BLaER1 (cell line): ENCODE results near the gene EP400.

ENCODE experiments used
- H3K27ac ChIP-seq: shearing (Covaris generic); formaldehyde crosslinking; 2 replicates; pipeline ENCODE4 v1.8.1; 2022
- H3K27me3 ChIP-seq: shearing (Covaris generic); formaldehyde crosslinking; 2 replicates; pipeline ENCODE4 v1.8.1; 2022
- H3K36me3 ChIP-seq: shearing (Covaris generic); formaldehyde crosslinking; 2 replicates; pipeline ENCODE4 v1.8.1; 2022
- H3K4me1 ChIP-seq: shearing (Covaris generic); formaldehyde crosslinking; 2 replicates; pipeline ENCODE4 v1.8.1; 2022
- H3K4me2 ChIP-seq: shearing (Covaris generic); formaldehyde crosslinking; 2 replicates; pipeline ENCODE4 v1.8.1; 2022
- H3K4me3 ChIP-seq: shearing (Covaris generic); formaldehyde crosslinking; 2 replicates; pipeline ENCODE4 v1.8.1; 2022
- H3K9ac ChIP-seq: shearing (Covaris generic); formaldehyde crosslinking; 2 replicates; pipeline ENCODE4 v1.8.1; 2022
- H3K9me3 ChIP-seq: shearing (Covaris generic); formaldehyde crosslinking; 2 replicates; pipeline ENCODE4 v1.8.1; 2022
- H4K20me1 ChIP-seq: shearing (Covaris generic); formaldehyde crosslinking; 2 replicates; pipeline ENCODE4 v1.8.1; 2022
- Cebpa-rat ChIP-seq: shearing (Covaris generic); IDR thresholded peaks from 2 replicates; pipeline ENCODE4 v1.8.1; 2022

EP400 gene

DNA sequence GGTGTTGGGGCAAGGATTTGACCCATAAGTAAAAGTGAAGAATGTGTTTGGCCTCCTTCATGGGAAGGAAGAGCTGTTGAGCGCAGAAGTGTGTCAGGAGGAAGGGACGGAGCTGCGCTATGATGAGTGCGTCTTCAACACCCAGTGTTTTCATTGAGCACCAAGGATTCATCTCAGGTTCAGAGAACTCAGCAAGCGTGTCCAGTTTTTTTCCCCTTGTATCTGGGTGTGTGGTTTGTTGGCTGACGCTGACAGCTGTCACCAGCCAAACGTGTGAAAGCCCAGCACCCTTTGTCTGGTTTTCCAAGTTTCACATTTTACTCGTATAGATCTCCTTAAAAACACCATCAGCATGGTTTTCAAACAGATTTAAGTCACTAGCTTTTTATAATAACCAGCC, 12.3 kb downstream of the EP400 start:
- peaks cover 46% of the 10 kb centered on the region for H3K4me1 ChIP-seq
- H3K4me3 ChIP-seq: no peak overlapping the region
- no peaks in the 10 kb centered on the region for H3K27me3 ChIP-seq
- no peak overlapping the region for H3K9ac ChIP-seq
- H3K36me3 ChIP-seq: peaks cover 66% of the 10 kb centered on the region
- H3K9me3 ChIP-seq: no peaks in the 10 kb centered on the region
- H3K27ac ChIP-seq: no peak overlapping the region; the same call in 1 of the 2 replicates
- TF ChIP-seq Cebpa-rat: no peak
- peak overlapping the region; percentile 53 for H3K4me2 ChIP-seq
- peaks cover 95% of the 10 kb centered on the region for H4K20me1 ChIP-seq

DNA sequence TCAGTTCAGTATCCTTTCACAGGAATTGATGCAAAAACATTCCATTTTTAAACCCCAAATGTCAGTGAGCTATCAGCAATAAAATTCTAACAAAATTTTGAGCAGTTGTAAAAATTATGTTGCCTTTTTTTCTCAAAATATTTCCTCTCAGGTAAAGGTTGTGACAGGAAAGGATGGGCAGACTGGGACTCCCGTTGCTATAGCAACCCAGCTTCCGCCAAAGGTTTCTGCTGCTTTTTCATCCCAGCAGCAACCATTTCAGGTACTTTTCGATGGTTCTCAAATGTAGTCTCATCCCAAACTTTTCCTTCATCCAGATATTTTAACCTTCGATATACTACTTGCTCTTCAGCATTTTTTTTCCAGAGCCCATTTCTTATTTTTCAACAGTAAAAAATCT, 13.6 kb downstream of the EP400 start:
- Histone ChIP-seq H3K36me3 (peaks cover 70% of the 10 kb centered on the region), H3K4me3 (no peak overlapping the region), H3K4me1 (peaks cover 35% of the 10 kb centered on the region), H4K20me1 (peaks cover 95% of the 10 kb centered on the region), H3K27me3 (no peaks in the 10 kb centered on the region), H3K4me2 (no peak overlapping the region), H3K9ac (no peak overlapping the region), H3K9me3 (no peaks in the 10 kb centered on the region), H3K27ac (no peak overlapping the region)
- TF ChIP-seq Cebpa-rat: no peak

DNA sequence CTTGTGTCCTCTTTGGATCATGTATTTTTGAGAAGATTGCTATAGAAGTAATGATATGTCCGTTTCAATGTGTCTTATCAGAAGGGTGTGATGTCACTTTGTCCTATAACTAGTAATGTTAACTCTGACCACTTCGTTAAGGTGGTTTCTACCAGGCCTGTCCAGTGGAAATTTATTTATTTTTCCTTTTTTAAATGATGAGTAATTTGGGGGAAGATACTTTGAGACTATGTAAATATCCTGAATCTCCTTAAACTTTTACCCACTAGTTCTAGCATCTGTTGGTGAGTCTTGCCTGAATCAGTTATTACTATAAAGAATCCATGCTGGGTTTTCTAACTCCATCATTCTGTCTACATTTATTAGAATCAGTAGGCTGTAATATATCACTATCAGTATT, 15.3 kb downstream of the EP400 start:
- Histone ChIP-seq H3K4me2 (no peak overlapping the region), H3K4me3 (no peak overlapping the region), H3K36me3 (peaks cover 64% of the 10 kb centered on the region), H3K4me1 (peaks cover 19% of the 10 kb centered on the region), H3K27ac (no peak overlapping the region), H3K27me3 (no peaks in the 10 kb centered on the region), H3K9ac (no peak overlapping the region), H4K20me1 (peaks cover 95% of the 10 kb centered on the region), H3K9me3 (no peaks in the 10 kb centered on the region)
- TF ChIP-seq Cebpa-rat: no peak

DNA sequence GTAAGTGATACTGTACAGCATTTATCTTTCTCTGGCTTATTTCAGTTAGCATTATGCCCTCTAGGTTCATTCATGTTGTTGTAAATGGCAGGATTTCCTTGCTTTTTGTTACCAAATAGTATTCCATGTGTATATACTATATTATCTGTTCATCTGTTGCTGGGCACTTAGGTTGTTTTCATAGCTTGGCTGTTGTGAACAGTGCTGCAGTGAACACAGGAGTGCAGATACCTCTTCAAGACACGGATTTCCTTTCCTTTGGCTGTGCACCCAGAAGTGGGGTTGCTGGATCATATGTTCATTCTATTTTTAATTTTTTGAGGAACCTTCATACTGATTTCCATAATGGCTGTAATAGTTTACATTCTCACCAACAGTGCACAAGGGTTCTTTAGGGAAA, 21.5 kb downstream of the EP400 start:
- Histone ChIP-seq H3K4me3 (no peak overlapping the region), H3K9me3 (no peaks in the 10 kb centered on the region), H3K27ac (no peak overlapping the region), H3K4me1 (no peaks in the 10 kb centered on the region), H3K9ac (no peak overlapping the region), H4K20me1 (peaks cover 99% of the 10 kb centered on the region), H3K36me3 (peaks cover 50% of the 10 kb centered on the region), H3K4me2 (no peak overlapping the region), H3K27me3 (no peaks in the 10 kb centered on the region)
- no peak for TF ChIP-seq Cebpa-rat

DNA sequence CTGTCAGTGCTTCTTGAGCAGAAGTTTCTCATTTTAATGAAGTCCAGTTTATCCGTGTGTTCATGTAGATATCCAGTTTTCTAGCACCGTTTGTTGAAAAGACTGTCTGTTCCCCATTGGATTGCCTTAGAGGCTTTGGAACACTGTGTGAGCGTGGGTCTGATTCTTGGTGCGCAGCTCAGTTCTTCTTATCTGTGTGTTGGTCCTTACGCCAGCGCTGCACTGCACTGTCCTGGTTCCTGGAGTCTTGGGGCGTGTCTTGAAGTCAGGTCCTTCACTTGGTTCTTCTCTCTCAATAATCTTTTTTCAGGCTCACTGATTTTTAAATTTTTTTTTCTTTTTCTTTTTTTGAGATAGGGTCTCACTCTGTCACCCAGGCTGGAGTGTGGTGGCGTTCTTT, 25.5 kb downstream of the EP400 start:
- H3K9me3 ChIP-seq: no peaks in the 10 kb centered on the region
- H3K4me3 ChIP-seq: no peak overlapping the region

DNA sequence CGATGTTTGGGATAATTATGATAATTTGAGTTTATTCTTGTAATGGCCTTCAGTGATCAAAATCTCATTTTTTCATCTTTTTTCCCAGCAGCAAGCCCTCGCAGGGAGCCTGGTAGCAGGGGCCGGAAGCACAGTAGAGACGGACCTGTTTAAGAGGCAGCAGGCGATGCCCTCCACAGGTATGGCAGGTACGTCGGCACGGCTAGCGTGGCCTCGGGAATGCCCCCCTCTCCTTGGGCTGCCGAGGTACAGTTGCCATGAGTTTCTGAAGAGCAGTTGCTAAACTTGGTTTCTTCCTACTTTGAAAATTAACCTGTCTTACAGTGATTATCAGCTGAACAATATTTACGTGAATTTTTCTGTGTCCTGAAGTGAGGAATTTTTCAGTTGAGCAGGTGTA, 29.9 kb downstream of the EP400 start:
- no peak overlapping the region for H3K4me3 ChIP-seq
- no peaks in the 10 kb centered on the region for H3K27me3 ChIP-seq
- no peak overlapping the region for H3K9ac ChIP-seq
- H4K20me1 ChIP-seq: peaks cover 96% of the 10 kb centered on the region
- no peak overlapping the region for H3K4me2 ChIP-seq
- H3K9me3 ChIP-seq: no peaks in the 10 kb centered on the region
- TF ChIP-seq Cebpa-rat: no peak
- H3K4me1 ChIP-seq: peaks cover 10% of the 10 kb centered on the region
- no peak overlapping the region for H3K27ac ChIP-seq
- peaks cover 84% of the 10 kb centered on the region for H3K36me3 ChIP-seq

More for the DNA sequence above, 25.5 kb downstream of the EP400 start:
- Histone ChIP-seq H3K27me3 (no peaks in the 10 kb centered on the region), H3K36me3 (peaks cover 62% of the 10 kb centered on the region), H4K20me1 (peaks cover 99% of the 10 kb centered on the region), H3K4me2 (no peak overlapping the region), H3K4me1 (no peaks in the 10 kb centered on the region), H3K27ac (no peak overlapping the region), H3K9ac (no peak overlapping the region)
- TF ChIP-seq Cebpa-rat: no peak

DNA sequence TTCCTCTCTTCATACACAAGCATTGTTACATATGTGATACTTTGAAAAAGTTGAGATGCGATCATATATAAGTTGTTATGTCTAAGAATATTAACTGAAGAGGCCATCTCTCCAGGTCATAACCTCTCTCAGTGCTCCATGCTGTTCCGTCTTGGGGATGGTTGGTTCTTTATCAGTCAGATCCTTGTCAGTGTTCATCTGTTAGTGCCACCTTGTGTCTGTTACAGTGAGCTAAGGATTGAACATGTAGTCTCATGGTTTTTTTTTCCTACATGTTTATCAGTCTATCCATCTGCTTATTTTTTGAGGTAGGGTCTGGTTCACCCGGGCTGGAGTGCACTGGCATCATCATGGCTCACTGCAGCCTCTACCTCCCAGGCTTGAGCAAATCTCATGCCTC, 30.5 kb downstream of the EP400 start:
- Histone ChIP-seq H4K20me1 (peaks cover 96% of the 10 kb centered on the region), H3K4me1 (peaks cover 15% of the 10 kb centered on the region), H3K9me3 (no peaks in the 10 kb centered on the region), H3K36me3 (peaks cover 85% of the 10 kb centered on the region), H3K4me2 (no peak overlapping the region), H3K27me3 (no peaks in the 10 kb centered on the region), H3K27ac (no peak overlapping the region), H3K4me3 (no peak overlapping the region), H3K9ac (no peak overlapping the region)
- TF ChIP-seq Cebpa-rat: no peak

DNA sequence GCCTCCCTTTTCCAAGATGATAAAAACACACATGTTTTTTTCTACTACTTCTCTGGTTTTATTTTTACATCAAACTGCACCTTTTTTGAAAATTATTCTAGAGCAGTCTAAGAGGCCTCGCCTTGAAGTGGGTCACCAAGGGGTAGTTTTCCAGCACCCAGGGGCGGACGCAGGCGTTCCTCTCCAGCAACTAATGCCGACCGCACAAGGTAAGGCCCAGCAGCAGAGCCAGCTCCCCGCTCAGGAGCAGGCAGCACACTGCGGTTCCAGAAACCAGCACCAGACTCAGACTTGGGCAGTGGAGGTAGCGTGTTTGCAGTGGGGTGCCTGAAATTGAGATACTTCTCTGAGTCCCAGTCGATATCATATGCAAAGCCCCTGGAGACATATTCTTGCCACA, 31.6 kb downstream of the EP400 start:
- no peaks in the 10 kb centered on the region for H3K9me3 ChIP-seq
- no peak for TF ChIP-seq Cebpa-rat
- no peak overlapping the region for H3K27ac ChIP-seq
- H3K36me3 ChIP-seq: peaks cover 93% of the 10 kb centered on the region
- no peaks in the 10 kb centered on the region for H3K27me3 ChIP-seq
- peaks cover 24% of the 10 kb centered on the region for H3K4me1 ChIP-seq
- H3K9ac ChIP-seq: no peak overlapping the region
- peaks cover 89% of the 10 kb centered on the region for H4K20me1 ChIP-seq
- H3K4me3 ChIP-seq: no peak overlapping the region
- H3K4me2 ChIP-seq: no peak overlapping the region

DNA sequence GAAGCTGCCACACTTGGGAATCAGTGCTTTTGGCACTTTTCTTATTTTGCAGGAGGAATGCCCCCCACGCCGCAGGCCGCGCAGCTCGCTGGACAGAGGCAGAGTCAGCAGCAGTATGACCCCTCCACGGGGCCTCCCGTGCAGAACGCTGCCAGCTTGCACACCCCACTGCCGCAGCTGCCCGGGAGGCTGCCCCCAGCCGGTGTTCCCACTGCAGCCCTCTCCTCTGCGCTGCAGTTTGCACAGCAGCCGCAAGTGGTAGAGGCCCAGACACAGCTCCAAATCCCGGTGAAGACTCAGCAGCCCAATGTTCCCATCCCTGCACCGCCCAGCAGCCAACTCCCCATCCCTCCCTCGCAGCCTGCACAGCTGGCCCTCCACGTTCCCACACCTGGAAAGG, 32.3 kb downstream of the EP400 start:
- peaks cover 88% of the 10 kb centered on the region for H4K20me1 ChIP-seq
- H3K36me3 ChIP-seq: peaks cover 93% of the 10 kb centered on the region

DNA sequence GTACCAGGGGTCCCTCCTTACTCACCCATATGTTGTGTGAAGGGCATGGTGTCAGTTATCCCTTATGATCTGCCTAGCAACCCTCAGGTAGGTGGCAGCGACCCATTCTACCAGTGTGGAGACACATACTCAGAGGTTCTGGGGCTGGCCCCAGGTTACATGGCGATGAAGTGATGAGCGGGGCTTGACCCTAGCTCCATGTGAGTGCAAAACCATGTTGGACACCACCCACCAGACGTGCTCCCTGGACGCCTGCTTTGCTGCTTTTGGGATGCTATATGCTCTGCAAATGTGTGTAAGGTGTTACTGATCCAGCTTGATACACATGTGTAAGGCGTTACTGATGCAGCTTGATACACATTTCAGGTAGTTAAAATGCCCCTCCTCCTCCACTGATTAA, 33.3 kb downstream of the EP400 start:
- no peak overlapping the region for H3K4me2 ChIP-seq
- H3K9me3 ChIP-seq: no peaks in the 10 kb centered on the region
- H3K27ac ChIP-seq: no peak overlapping the region
- peaks cover 40% of the 10 kb centered on the region for H3K4me1 ChIP-seq
- H3K4me3 ChIP-seq: no peak overlapping the region
- H3K36me3 ChIP-seq: peaks cover 92% of the 10 kb centered on the region
- peaks cover 88% of the 10 kb centered on the region for H4K20me1 ChIP-seq
- no peak for TF ChIP-seq Cebpa-rat
- H3K9ac ChIP-seq: no peak overlapping the region
- no peaks in the 10 kb centered on the region for H3K27me3 ChIP-seq

More for the DNA sequence above, 32.3 kb downstream of the EP400 start:
- Histone ChIP-seq H3K4me2 (no peak overlapping the region), H3K27ac (no peak overlapping the region), H3K9ac (no peak overlapping the region), H3K9me3 (no peaks in the 10 kb centered on the region), H3K4me1 (peaks cover 31% of the 10 kb centered on the region), H3K27me3 (no peaks in the 10 kb centered on the region), H3K4me3 (no peak overlapping the region)
- TF ChIP-seq Cebpa-rat: no peak

DNA sequence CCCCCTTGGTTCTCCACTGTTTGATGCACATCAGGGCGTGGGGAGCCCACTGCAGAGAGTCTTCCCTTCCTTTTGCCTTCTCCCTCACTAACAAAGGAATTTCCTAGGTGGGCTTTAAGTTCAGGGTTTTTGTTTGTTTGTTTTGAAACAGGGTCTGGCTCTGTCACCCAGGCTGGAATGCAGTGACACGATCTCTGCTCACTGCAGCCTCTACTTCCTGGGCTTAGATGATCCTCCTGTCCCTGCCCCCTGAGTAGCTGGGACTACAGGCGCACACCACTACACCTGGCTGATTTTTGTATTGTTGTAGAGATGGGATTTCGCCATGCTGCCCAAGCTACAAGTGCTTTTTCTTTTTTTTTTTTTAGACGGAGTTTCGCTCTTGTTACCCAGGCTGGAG, 33.8 kb downstream of the EP400 start:
- peak overlapping the region; percentile 5; the same call in 1 of the 2 replicates for H3K9ac ChIP-seq
- H3K27me3 ChIP-seq: no peaks in the 10 kb centered on the region
- H3K4me1 ChIP-seq: peaks cover 46% of the 10 kb centered on the region
- no peak for TF ChIP-seq Cebpa-rat
- peaks cover 92% of the 10 kb centered on the region for H3K36me3 ChIP-seq
- peaks cover 88% of the 10 kb centered on the region for H4K20me1 ChIP-seq
- peak overlapping the region; percentile 46; the same call in 1 of the 2 replicates for H3K4me2 ChIP-seq
- no peaks in the 10 kb centered on the region for H3K9me3 ChIP-seq
- H3K27ac ChIP-seq: no peak overlapping the region
- no peak overlapping the region for H3K4me3 ChIP-seq
